Mucosa of descending colon (tissue), 3 donors: Measurements from ENCODE around the gene LRRC23. TPM values are rescaled to one million over a fixed set of nuclear protein-coding genes. Genes with fewer than 3 reads are reported as not detected.

Experiments
- ATAC-seq: fragments of 200-7000 bp; cut with Tn5 transposase; one replicate; pipeline ENCODE4 v1.9.1; 2020; ENCODE audit warnings: mild to moderate bottlenecking, moderate library complexity
- DNase-seq, 3 donors: peaks; one replicate each; pipeline ENCODE4 v3.0.0-alpha.2; 2020
- H3K36me3 ChIP-seq: fragments of 200-600 bp; one replicate; pipeline ENCODE4 v1.8.0; 2021; ENCODE audit warnings: low read depth, mild to moderate bottlenecking
- H3K4me1 ChIP-seq: fragments of 200-600 bp; one replicate; pipeline ENCODE4 v1.8.0; 2021; ENCODE audit warnings: low read depth, mild to moderate bottlenecking
- H3K4me3 ChIP-seq: fragments of 200-600 bp; one replicate; pipeline ENCODE4 v1.8.0; 2021; ENCODE audit warnings: mild to moderate bottlenecking
- H3K9me3 ChIP-seq: fragments of 200-600 bp; one replicate; pipeline ENCODE4 v1.8.0; 2021; ENCODE audit warnings: mild to moderate bottlenecking
- intact Hi-C, 2 donors: fragments of 100-400 bp; cut with DNase I in 1 of 2; cut with micrococcal nuclease in 1 of 2; formaldehyde crosslinking; loops; one replicate each; pipeline versions ENCODE4 v1.11.0 to v1.11.1; 2022; cut with DNase I, micrococcal nuclease
- total RNA-seq, 3 donors: library from RNA; stranded (reverse); fragmentation: NEBNext Ultra II Directional in 2 of 3; extraction: Animal tissue kit (Norgen Biotek cat#: 25700) in 2 of 3; gene quantifications; one replicate each; pipeline versions ENCODE4 v1.2.1 to v1.2.4, GENCODE V29; 2021 to 2023
- TF ChIP-seq, protein P1 (sequence below): fragments of 200-600 bp; IDR thresholded peaks from one replicate; pipeline ENCODE4 v1.8.0; 2022; ENCODE audit warnings: antibody characterized with exemption, mild to moderate bottlenecking
- donor health status: DM: no; HTN: no; CAD: no; lungs with moderate emphysema.
- donor health status: DM: no; HTN: no; CAD: no.
- donor health status: DM: no; HTN: yes; CAD: no.

The LRRC23 gene
- total RNA-seq, 3 donors from 2014 or later, result 4.7 to 11.8 (median 4.9) TPM

DNA sequence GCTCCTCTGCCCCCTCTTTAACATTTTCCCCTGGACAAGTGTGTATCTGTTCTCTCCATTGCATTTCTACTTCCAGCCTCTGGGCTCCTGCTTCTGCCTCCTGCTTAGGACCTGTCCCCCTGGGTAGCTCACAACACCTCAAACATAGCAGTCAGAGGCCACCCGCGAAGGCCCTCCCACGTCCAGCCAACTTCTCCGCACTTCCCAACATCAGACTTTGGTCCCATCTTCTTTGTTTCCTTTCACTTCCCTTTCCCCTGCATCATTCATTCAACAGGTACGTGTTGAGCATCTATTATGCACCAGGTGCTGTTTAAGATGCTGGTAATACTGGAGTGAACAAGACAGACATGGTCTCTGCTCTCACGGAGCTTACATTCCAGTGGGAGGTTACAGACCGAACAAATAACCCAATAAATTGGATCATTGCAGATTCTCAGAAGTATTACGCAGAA is 42.3 kb downstream of the LRRC23 start:
- DNase-seq, result no peak
- Histone ChIP-seq H3K4me3 (no peak overlapping the region), H3K36me3 (peaks cover 6% of the 10 kb centered on the region), H3K9me3 (no peaks in the 10 kb centered on the region), H3K4me1 (peaks cover 36% of the 10 kb centered on the region)
- intact Hi-C loops, result no loop called here
- no peak for ATAC-seq
- TF ChIP-seq, protein P1, sequence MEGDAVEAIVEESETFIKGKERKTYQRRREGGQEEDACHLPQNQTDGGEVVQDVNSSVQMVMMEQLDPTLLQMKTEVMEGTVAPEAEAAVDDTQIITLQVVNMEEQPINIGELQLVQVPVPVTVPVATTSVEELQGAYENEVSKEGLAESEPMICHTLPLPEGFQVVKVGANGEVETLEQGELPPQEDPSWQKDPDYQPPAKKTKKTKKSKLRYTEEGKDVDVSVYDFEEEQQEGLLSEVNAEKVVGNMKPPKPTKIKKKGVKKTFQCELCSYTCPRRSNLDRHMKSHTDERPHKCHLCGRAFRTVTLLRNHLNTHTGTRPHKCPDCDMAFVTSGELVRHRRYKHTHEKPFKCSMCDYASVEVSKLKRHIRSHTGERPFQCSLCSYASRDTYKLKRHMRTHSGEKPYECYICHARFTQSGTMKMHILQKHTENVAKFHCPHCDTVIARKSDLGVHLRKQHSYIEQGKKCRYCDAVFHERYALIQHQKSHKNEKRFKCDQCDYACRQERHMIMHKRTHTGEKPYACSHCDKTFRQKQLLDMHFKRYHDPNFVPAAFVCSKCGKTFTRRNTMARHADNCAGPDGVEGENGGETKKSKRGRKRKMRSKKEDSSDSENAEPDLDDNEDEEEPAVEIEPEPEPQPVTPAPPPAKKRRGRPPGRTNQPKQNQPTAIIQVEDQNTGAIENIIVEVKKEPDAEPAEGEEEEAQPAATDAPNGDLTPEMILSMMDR, result no peak

DNA sequence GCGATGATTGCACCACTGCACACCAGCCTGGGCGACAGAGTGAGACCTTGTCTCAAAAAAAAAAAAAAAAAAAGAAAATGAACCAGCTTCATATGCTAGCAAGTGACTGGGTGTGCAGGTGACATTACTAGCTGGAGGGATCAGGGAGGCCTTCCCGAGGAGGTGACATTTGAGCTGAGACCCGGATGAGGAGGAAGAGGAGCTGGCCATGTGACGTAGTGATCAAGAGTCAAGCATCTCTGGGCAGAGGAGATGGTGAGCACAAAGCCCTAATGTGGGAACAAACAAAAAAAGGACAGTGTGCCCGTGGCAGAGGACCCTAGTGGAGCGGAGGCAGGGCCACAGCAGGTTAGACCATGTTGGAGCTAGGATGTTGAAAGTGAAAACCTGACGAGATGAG is 43.0 kb downstream of the LRRC23 start:
- Histone ChIP-seq H3K36me3 (peaks cover 6% of the 10 kb centered on the region), H3K4me1 (peaks cover 35% of the 10 kb centered on the region), H3K4me3 (no peak overlapping the region), H3K9me3 (no peaks in the 10 kb centered on the region)
- peak in 2 of 3 donors; percentile 25 to 37 for DNase-seq
- no peak for ATAC-seq
- TF ChIP-seq, protein P1, result no peak
- intact Hi-C loops, result no loop called here

DNA sequence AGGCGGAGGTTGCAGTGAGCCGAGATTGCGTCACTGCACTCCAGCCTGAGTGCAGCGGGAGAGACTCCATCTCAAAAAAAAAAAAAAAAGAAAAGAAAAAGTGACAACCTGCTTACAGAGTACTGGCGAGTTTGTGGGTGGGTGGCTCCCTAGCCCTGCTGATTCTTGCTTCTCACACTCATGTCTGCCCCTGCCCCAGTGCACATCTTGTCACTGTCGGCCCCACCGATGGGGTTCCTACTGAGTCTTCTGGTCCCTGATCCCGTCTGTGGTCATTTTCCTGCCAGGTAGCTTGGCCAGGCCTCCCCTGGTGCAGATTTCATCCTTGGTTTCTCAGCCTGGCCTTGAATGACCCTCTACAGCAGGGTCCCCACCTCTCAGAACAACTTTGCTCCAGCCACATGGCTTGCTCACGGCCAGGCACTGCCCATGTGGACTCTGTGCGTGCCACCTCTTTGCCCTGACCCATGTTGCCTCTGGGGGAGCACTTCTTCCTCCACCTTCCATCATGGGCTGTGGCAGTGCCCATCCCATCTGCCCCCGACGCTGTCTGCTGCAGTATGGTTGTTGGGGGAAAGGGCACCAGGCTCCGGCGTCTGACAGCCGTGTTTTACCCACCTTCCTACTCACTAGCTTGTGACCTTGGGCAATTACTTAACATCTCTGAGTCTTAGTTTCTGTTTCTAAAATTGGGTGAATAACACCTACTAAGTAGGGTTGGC is 44.4 kb downstream of the LRRC23 start:
- no peak overlapping the region for H3K4me3 ChIP-seq
- ATAC-seq (no peak), DNase-seq (peak in 2 of 3 donors; percentile 32 to 57)
- H3K9me3 ChIP-seq, result no peaks in the 10 kb centered on the region
- TF ChIP-seq, protein P1, result no peak
- intact Hi-C loops, result no loop called here
- H3K36me3 ChIP-seq, result no peaks in the 10 kb centered on the region
- peaks cover 30% of the 10 kb centered on the region for H3K4me1 ChIP-seq

DNA sequence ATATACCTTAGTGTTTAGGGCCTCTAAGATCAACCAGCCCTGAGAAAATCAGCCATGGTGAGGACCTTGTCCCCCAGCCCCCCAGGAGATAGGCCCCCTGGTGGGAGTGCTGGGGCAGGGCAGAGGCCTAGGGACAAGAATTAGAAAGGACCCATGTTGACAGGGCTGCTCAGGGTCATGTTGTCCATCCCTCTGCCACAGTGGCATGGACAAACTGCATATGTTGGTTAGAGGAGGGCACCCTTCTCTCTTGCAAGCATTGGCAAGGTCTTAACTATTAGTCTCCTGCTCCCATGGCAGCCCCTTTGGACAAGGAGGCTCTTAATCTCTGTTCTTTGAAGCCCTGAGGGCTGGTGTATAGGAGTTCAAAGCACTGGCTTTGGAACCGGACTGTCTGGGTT is 45.8 kb downstream of the LRRC23 start:
- TF ChIP-seq, protein P1, result no peak
- intact Hi-C loops, result no loop called here
- peak in 2 of 3 donors; percentile 15 to 42 for DNase-seq
- ATAC-seq, result no peak
- Histone ChIP-seq H3K36me3 (no peaks in the 10 kb centered on the region), H3K4me1 (peaks cover 27% of the 10 kb centered on the region), H3K4me3 (no peak overlapping the region), H3K9me3 (no peaks in the 10 kb centered on the region)

DNA sequence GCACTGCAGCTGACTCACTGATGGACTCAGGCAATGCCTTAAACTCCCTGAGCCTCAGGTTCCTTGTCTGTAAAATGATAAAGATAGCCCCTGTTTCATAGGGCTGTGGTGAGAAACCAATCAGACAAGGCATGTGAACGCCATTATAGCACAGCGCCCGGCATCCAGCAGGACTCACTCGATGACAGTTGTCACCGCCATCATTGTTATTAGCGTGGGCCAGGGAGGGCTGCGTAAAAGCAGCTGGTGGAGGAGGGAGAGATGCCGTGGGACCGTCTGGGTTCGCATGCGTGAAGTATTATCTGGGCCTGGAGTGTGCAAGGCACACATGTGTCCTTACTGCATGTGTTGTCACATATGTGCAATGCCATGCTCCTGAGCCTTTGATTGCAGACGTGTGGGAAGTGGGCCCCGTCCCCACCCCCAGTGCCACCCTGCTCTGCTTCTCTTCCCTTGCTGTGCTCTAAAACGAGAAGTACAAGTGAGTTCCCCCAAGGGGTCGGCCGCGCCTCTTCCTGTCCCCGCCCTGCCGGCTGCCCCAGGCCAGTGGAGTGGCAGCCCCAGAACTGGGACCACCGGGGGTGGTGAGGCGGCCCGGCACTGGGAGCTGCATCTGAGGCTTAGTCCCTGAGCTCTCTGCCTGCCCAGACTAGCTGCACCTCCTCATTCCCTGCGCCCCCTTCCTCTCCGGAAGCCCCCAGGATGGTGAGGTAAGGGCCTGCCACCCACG is 46.4 kb downstream of the LRRC23 start, which contains the start of gene PTPN6:
Gene PTPN6, plus strand, starts transcription at position 546 of the 730 bp plus-strand sequence. Its CDS starts 157 bp downstream, at position 703.
- TF ChIP-seq, protein P1, result no peak
- H3K9me3 ChIP-seq, result no peaks in the 10 kb centered on the region
- H3K4me3 ChIP-seq, result no peak within 1 kb of the TSS
- peak; percentile 32 for ATAC-seq
- no peaks in the 10 kb centered on the region for H3K36me3 ChIP-seq
- peaks cover 21% of the 10 kb centered on the region for H3K4me1 ChIP-seq
- intact Hi-C loops, result no loop called here
- peak; percentile 58 to 92 (median 76) for DNase-seq
